Mucosa of stomach (tissue), 1 donor: ENCODE measurements around the gene FLNA.
"Not testable (repeated sequence)": the region's sequence is repeated elsewhere in the genome, so short reads cannot be mapped to it uniquely, and the experiment has no call there.

ENCODE experiments used
- H3K27me3 ChIP-seq: one replicate; pipeline ENCODE4 v1.7.0; 2013; ENCODE audit warnings: mild to moderate bottlenecking, low read length; ENCODE audit not compliant: control insufficient read depth, insufficient read depth
- H3K36me3 ChIP-seq: one replicate; pipeline ENCODE4 v1.7.0; 2013; ENCODE audit warnings: low read length; ENCODE audit not compliant: control insufficient read depth, insufficient read depth
- H3K4me1 ChIP-seq: one replicate; pipeline ENCODE4 v1.7.0; 2013; ENCODE audit warnings: mild to moderate bottlenecking, low read length; ENCODE audit not compliant: control insufficient read depth, insufficient read depth
- H3K4me3 ChIP-seq: one replicate; pipeline ENCODE4 v1.7.0; 2013; ENCODE audit warnings: low read length
- H3K9ac ChIP-seq: one replicate; pipeline ENCODE4 v1.7.0; 2013; ENCODE audit warnings: mild to moderate bottlenecking, low read length, moderate library complexity
- H3K9me3 ChIP-seq: one replicate; pipeline ENCODE4 v1.7.0; 2013; ENCODE audit warnings: mild to moderate bottlenecking, low read length, moderate library complexity; ENCODE audit not compliant: control insufficient read depth
- donor health status: Pancreatic carcinoma.

Gene FLNA

GRCh38 chrX:154404625-154405192 lies 30.3 kb upstream of the FLNA start:
- H3K36me3 ChIP-seq, result peaks cover 4% of the 10 kb centered on the region
- H3K4me3 ChIP-seq, result no peak overlapping the region
- H3K4me1 ChIP-seq, result peaks cover 10% of the 10 kb centered on the region
- H3K9me3 ChIP-seq, result no peaks in the 10 kb centered on the region
- H3K9ac ChIP-seq, result no peak overlapping the region
- no peaks in the 10 kb centered on the region for H3K27me3 ChIP-seq

- H3K36me3 ChIP-seq, result peaks cover 10% of the 10 kb centered on the region
- H3K4me1 ChIP-seq, result peaks cover 6% of the 10 kb centered on the region
- no peak overlapping the region for H3K4me3 ChIP-seq
- no peaks in the 10 kb centered on the region for H3K9me3 ChIP-seq
- H3K9ac ChIP-seq, result no peak overlapping the region
- H3K27me3 ChIP-seq, result no peaks in the 10 kb centered on the region
These were observed 29.4 kb upstream of the FLNA start for GRCh38 chrX:154403858-154404257.

- Histone ChIP-seq H3K27me3 (no peaks in the 10 kb centered on the region), H3K4me1 (peaks cover 6% of the 10 kb centered on the region), H3K36me3 (peaks cover 10% of the 10 kb centered on the region), H3K9ac (no peak overlapping the region), H3K4me3 (no peak overlapping the region), H3K9me3 (no peaks in the 10 kb centered on the region)
These were observed 28.8 kb upstream of the FLNA start for GRCh38 chrX:154403192-154403591.

- Histone ChIP-seq H3K36me3 (peaks cover 10% of the 10 kb centered on the region), H3K4me1 (peaks cover 6% of the 10 kb centered on the region), H3K27me3 (no peaks in the 10 kb centered on the region), H3K4me3 (no peak overlapping the region), H3K9ac (no peak overlapping the region), H3K9me3 (no peaks in the 10 kb centered on the region)
These were observed 28.2 kb upstream of the FLNA start for GRCh38 chrX:154402622-154403127.

GRCh38 chrX:154401918-154402621 lies 27.6 kb upstream of the FLNA start:
- H3K4me3 ChIP-seq, result no peak overlapping the region
- peaks cover 10% of the 10 kb centered on the region for H3K36me3 ChIP-seq
- no peaks in the 10 kb centered on the region for H3K9me3 ChIP-seq
- peaks cover 6% of the 10 kb centered on the region for H3K4me1 ChIP-seq
- H3K27me3 ChIP-seq, result no peaks in the 10 kb centered on the region
- no peak overlapping the region for H3K9ac ChIP-seq

GRCh38 chrX:154401045-154401799 lies 26.8 kb upstream of the FLNA start:
- peaks cover 6% of the 10 kb centered on the region for H3K4me1 ChIP-seq
- H3K9me3 ChIP-seq, result no peaks in the 10 kb centered on the region
- H3K36me3 ChIP-seq, result peaks cover 10% of the 10 kb centered on the region
- no peak overlapping the region for H3K9ac ChIP-seq
- no peaks in the 10 kb centered on the region for H3K27me3 ChIP-seq
- H3K4me3 ChIP-seq, result no peak overlapping the region

- not testable (repeated sequence) for H3K9me3 ChIP-seq, H3K4me1 ChIP-seq, H3K4me3 ChIP-seq, H3K27me3 ChIP-seq, H3K36me3 ChIP-seq
- peak overlapping the region; percentile 43 for H3K9ac ChIP-seq
These were observed 26.0 kb upstream of the FLNA start for GRCh38 chrX:154400369-154400817.

GRCh38 chrX:154399527-154400368 lies 25.3 kb upstream of the FLNA start:
- H3K4me1 ChIP-seq, result peaks cover 6% of the 10 kb centered on the region
- H3K27me3 ChIP-seq, result no peaks in the 10 kb centered on the region

GRCh38 chrX:154398668-154399526 lies 24.5 kb upstream of the FLNA start:
- peaks cover 6% of the 10 kb centered on the region for H3K4me1 ChIP-seq
- H3K36me3 ChIP-seq, result peaks cover 10% of the 10 kb centered on the region
- peak overlapping the region; percentile 84 for H3K4me3 ChIP-seq
- H3K9ac ChIP-seq, result peak overlapping the region; percentile 97
- no peaks in the 10 kb centered on the region for H3K9me3 ChIP-seq
- H3K27me3 ChIP-seq, result no peaks in the 10 kb centered on the region

More at GRCh38 chrX:154399527-154400368, 25.3 kb upstream of the FLNA start:
- Histone ChIP-seq H3K9me3 (no peaks in the 10 kb centered on the region), H3K9ac (peak overlapping the region; percentile 97), H3K36me3 (peaks cover 10% of the 10 kb centered on the region), H3K4me3 (peak overlapping the region; percentile 84)

- Histone ChIP-seq H3K4me1 (peaks cover 6% of the 10 kb centered on the region), H3K4me3 (peak within 1 kb of the TSS; percentile 84), H3K36me3 (peaks cover 10% of the 10 kb centered on the region), H3K9ac (peak within 1 kb of the TSS; percentile 97), H3K27me3 (no peaks in the 10 kb centered on the region), H3K9me3 (no peaks in the 10 kb centered on the region)
These were observed 23.6 kb upstream of the FLNA start, which contains the start of gene RPL10 for GRCh38 chrX:154397888-154398667. Gene RPL10 (plus strand): TSS chrX:154398377. CDS start chrX:154398520, 143 bp downstream.
